SH-SY5Y (cell line): Measurements from ENCODE around the gene SART1.

ENCODE experiments used
- GATA2 ChIP-seq: IDR thresholded peaks from 2 replicates; pipeline ENCODE4 v1.6.1; 2011; ENCODE audit warnings: mild to moderate bottlenecking, low read depth, low read length
- GATA3 ChIP-seq: IDR thresholded peaks from 2 replicates; pipeline ENCODE4 v1.6.1; 2011; ENCODE audit warnings: low read depth, mild to moderate bottlenecking, low read length, moderate library complexity

The SART1 gene

GRCh38 chr11:65947133-65947532 lies 14.4 kb upstream of the SART1 start:
- no peak for TF ChIP-seq GATA2
- no peak for TF ChIP-seq GATA3

DNA sequence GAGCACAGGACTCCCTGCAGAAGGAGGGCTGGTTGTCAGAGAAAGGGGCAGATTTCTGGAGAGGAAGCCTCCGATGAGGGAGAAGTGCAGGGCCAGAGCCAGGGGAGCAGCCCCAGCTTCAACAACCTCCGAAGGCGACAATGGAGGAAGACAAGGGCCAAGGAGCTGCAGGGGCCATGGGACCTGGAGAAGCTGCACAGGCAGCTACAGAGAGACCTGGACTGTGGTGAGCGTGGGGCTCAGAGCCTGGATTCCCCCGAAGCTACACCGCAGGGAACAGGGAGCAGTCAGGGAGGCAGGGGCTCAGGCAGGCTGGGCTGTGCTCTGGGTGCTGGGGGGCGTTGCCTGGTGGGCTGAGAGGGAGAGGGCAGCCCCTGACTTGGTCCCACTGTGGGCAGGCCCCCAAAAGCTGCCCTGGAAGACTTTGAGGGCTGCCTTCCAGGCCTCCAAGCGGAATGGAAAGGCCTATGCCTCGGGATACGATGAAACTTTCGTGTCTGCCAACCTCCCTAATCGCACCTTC lies 13.9 kb upstream of the SART1 start:
- TF ChIP-seq GATA2, result no peak
- no peak for TF ChIP-seq GATA3

DNA sequence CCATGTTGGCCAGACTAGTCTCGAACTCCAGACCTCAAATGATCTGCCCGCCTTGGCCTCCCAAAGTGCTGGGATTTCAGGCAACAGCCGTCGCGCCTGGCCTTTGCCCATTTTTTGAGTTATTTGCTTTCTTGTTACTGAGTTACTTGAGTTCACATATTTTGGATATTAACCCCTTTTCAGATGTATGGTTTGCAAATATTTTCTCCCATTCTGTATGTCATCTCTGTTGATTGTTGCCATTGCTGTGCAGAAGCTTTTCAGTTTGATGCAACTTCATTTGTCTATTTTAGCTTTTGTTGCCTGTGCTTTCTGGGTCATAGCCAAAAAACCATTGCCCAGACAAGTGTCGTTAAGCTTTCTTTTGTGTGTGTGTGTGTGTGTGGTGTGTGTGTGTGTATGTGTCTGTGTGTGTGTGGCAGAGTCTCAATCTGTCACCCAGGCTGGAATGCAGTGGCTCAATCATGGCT lies 9.4 kb upstream of the SART1 start:
- TF ChIP-seq GATA2 (no peak), GATA3 (no peak)

DNA sequence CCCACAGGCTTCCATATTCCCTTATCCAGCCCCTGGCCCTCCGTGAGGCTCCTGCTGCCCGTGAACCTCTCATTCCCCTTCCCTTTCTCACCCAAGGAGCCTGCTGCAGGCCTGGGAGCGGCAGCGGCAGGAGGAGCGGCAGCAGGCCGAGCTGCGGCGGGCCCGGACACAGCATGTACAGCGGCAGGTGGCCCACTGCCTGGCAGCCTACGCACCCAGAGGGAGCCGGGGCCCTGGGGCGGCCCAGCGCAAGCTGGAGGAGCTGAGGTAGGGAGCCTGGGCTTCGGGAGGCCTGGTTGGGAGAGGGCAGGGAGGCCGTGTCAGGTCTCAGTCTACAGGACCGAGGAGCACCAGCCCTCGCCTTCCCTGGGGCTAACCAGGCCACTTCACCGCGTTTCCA lies 8.1 kb upstream of the SART1 start:
- TF ChIP-seq GATA3 (no peak), GATA2 (no peak)

DNA sequence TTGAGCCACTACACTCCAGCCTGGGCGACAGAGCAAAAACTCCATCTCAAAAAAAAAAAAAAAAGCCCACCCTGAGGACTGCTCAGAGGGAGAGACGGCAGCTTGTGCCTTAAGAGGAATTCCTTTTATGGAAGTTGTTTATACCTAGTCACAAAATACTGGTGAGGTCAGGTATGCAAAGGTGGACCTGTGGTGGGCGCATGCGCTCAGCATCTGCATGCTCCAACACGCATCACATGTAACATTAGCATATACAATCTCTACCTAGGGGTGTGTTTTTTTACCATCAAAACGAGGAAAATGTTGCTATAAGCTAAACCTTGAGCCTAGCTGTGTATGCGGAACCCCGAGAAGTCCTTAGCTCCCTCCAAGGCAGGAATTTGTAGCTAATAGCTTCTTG lies 6.8 kb upstream of the SART1 start:
- TF ChIP-seq GATA3 (no peak), GATA2 (no peak)

GRCh38 chr11:65958291-65958690 lies 3.2 kb upstream of the SART1 start:
- TF ChIP-seq GATA2 (no peak), GATA3 (no peak)

- TF ChIP-seq GATA3 (no peak), GATA2 (no peak)
Observed at GRCh38 chr11:65958774-65959420, 2.6 kb upstream of the SART1 start.

DNA sequence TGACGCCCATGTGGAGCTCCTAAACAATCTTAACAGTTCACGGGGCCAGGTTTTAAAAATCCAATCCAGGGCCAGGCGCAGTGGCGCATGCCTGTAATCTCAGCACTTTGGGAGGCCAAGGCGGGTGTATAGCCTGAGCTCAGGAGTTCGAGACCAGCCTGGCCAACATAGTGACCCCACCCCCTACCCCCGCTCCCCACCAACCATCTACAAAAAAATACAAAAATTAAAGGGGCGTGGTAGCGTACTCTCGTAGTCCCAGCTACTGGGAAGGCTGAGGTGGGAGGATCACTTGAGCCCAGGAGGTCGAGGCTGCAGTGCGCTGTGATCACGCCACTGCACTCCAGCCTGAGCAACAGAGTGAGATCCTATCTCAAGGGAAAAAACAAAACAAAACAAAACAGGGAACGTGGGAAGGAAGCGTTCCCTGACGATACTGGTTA lies 689 bp upstream of the SART1 start:
- no peak for TF ChIP-seq GATA2
- no peak for TF ChIP-seq GATA3

- TF ChIP-seq GATA3, result no peak
- TF ChIP-seq GATA2, result no peak
Observed at GRCh38 chr11:65962141-65962564, 619 bp downstream of the SART1 start.

DNA sequence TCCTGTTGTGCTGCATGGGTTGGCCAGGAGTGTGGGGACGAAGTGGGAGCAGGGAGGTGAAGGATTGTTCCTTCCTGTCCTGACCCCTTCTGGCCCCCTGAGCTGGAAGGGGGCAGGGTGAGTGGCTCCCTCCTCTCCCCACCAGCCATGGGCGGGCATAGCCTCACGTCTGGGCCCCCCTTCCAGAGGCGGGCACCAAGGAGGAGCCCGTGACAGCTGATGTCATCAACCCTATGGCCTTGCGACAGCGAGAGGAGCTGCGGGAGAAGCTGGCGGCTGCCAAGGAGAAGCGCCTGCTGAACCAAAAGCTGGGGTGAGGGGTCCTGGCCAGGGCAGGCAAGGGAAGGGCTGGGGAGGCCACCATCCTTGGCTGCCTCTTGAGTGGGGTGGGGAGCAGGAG lies 3.4 kb downstream of the SART1 start:
- TF ChIP-seq GATA3, result no peak
- no peak for TF ChIP-seq GATA2

GRCh38 chr11:65965986-65966762 lies 4.6 kb downstream of the SART1 start:
- TF ChIP-seq GATA3 (no peak), GATA2 (no peak)

- TF ChIP-seq GATA2 (no peak), GATA3 (no peak)
Observed at GRCh38 chr11:65967329-65967934, 5.9 kb downstream of the SART1 start.

GRCh38 chr11:65968600-65969482 lies 7.3 kb downstream of the SART1 start:
- TF ChIP-seq GATA2 (no peak), GATA3 (no peak)

- no peak for TF ChIP-seq GATA3
- no peak for TF ChIP-seq GATA2
Observed at GRCh38 chr11:65972116-65972515, 10.6 kb downstream of the SART1 start.
